Limb (tissue), 2 donors: ENCODE data around the gene GGT1.
"Not testable (repeated sequence)": the region's sequence is repeated elsewhere in the genome, so short reads cannot be mapped to it uniquely, and the experiment has no call there.

Experiments used
- DNase-seq, 2 donors: peaks; one replicate each; pipeline ENCODE4 v3.0.0-alpha.2; 2016; ENCODE audit errors: extremely low spot score in 2 of 2

GGT1 gene

GRCh38 chr22:24634776-24635389 is 31.9 kb downstream of the GGT1 start:
- peak in 1 of 2 donors; percentile 17 for DNase-seq

DNA sequence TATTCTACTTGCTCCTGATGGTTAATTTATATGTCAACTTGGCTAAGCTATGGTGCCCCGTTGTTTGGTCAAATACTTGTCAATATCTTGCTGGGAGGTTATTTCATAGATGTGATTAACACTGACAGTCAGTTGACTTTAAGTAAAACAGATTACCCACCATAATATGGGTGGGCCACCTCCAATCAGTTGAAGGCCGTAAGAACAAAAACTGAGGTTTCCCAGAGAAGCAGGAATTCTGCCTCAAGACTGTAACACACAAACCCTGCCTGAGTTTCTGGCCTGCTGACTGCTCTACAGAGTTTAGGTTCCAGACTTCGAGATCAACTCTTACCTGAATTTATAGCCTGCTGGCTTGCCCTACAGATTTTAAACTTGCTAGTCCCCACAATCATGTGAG is 33.5 kb downstream of the GGT1 start:
- not testable (repeated sequence) for DNase-seq

DNA sequence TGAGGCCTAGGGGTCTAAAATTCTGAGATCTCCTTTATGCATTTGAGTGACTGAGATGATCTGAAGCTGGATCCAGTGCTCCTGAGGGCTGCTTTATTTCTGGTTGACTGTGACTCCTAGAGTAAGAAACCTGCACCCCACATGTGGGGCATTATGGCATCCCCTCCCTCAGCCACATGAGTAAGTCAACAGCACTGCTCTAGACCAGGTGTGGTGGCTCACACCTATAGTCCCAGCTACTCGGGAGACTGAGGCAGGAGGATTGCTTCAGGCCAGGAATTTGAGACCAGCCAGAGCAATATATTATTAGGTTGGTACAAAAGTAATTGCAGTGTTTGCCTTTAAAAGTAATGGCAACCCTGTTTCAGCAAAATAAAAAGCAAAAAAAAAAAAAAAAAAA is 39.3 kb downstream of the GGT1 start:
- DNase-seq = not testable (repeated sequence)

DNA sequence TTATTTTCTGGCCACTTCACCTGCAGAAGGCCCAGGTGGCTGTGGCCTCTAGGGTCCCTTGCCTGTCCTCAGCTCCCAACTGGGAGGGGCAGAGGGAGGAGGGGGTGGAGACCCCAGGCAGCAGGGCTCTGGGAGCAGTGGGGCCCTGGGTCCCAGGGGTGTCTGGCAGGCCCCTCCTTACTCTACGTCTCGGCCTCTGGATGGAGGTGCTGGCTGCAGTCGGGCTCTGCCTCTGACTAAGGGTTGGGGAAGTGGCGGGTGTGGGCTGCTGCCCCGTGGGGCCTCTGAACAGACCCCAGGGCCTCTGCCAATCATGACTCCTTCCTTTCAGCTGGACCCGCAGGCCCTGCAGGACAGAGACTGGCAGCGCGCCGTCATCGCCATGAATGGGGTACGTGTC is 41.4 kb downstream of the GGT1 start:
- DNase-seq = not testable (repeated sequence)

DNA sequence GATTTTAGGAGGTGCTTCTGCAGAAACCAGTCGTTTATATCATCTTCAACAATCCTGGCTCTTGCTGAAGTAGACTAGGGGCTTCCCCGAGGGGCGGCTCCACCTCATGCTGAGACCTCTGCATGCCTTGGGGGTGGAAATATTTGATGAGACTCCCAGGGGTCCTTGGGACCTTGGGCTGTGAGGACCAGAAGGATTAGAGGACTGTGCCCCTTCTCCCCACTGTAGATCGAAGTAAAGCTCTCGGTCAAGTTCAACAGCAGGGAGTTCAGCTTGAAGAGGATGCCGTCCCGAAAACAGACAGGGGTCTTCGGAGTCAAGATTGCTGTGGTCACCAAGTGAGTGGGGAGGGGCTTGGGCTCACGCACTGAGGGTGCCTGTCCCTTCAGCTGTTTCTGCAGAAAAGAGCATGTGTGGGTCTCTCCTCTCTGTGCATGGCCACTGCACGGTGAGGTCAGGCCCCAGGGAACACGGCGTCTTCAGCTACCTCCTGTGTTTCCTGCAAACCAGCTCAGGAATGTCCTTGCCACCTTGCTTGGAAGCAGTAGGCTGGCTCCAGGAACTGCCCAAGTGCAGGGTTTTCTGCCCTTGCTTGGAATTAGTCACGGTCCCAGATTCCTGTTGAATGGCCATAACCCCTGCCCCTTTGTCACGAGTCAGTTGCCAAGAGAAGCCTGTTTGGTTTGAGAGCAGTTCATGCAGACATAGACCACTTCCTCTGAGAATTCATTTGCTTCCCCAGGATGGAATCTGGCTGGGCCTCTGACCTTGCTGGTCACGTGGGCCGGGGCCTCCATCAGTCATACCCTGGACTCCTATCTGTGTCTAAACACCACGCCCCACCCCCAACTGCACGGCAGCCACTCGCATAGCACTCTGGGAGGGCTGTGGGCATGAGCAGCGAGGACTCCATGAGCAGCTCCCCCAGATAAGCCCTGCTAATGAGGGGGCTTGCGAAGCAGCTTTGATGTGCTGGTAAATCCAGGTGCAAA is 42.7 kb downstream of the GGT1 start:
- DNase-seq = not testable (repeated sequence)

DNA sequence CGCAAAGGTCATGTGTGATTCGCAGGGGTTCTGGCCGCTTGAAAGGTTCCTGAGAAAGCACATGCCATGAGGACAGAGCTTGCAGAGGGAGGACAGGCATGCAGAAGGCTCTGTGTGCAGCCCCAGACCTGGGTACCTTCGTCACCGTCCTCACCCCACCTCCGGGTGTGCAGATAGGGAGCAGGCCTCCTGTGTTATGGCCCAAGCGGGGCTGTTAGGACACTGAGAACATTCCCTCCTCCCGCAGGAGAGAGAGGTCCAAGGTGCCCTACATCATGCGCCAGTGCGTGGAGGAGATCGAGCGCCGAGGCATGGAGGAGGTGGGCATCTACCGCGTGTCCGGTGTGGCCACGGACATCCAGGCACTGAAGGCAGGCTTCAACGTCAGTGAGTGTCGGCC is 43.8 kb downstream of the GGT1 start:
- DNase-seq = not testable (repeated sequence)

DNA sequence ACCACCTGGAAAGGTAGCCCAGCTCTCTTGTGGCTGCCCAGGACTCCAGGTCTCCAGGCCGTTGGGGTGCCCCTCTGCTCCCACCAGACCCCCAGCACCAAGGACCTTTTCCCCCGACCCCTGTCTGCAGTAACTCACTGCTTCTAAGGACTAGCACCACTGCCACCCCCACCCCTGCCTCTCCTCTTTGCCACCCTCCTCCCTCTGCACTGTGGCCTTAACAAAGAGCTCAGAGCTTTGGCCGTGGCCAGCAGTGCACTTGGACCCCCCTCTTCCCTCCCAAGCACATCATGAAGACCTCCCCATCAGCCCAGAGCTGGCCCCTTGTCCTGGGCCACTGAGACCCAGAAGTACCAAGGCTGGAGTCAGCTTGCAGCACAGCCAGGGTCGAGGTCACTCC is 46.4 kb downstream of the GGT1 start:
- not testable (repeated sequence) for DNase-seq

- not testable (repeated sequence) for DNase-seq
These were observed 47.9 kb downstream of the GGT1 start for GRCh38 chr22:24650884-24651283.

GRCh38 chr22:24665395-24665794 is 62.4 kb downstream of the GGT1 start:
- DNase-seq = not testable (repeated sequence)

DNA sequence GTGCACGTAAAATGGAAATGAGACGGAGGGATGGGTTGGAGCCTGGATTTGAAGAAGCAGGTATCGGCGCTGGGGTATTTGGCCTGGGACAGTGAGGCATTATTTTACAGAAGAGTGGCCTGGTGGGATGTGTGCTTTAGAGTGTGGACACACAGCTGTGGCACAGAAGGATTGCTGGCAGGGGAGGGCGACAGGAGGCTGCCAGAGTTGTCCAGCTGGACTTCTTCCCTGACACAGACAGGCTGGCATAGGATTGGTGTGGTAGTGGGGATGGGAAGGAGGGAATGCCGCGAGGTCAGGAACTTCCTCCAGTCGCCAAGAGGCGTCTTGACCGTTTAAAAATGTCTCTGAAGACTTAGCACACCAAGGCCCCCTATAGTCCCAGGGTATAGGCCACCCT is 64.9 kb downstream of the GGT1 start:
- not testable (repeated sequence) for DNase-seq

- not testable (repeated sequence) for DNase-seq
These were observed 69.5 kb downstream of the GGT1 start for GRCh38 chr22:24672532-24672931.
